Ramos (cell line): Measurements from ENCODE around the gene SMAD3.

Experiments
- in situ Hi-C: fragments of 300-500 bp; cut with MboI; formaldehyde crosslinking; loops from one replicate; pipeline ENCODE4 v1.14.3; 2022; ENCODE audit warnings: low sequenced_read_pairs; ENCODE audit not compliant: unreplicated experiment

SMAD3 gene

GRCh38 chr15:67172172-67172571 is 106.8 kb downstream of the SMAD3 start:
- in situ Hi-C loops = no loop called here

GRCh38 chr15:67173005-67173404 is 107.6 kb downstream of the SMAD3 start:
- in situ Hi-C loops = no loop called here

- in situ Hi-C loops = no loop called here
Measured at GRCh38 chr15:67173786-67174185, 108.4 kb downstream of the SMAD3 start.

- in situ Hi-C loops = no loop called here
Measured at GRCh38 chr15:67174446-67174845, 109.0 kb downstream of the SMAD3 start.

GRCh38 chr15:67174864-67175573 is 109.6 kb downstream of the SMAD3 start:
- in situ Hi-C loops = no loop called here

GRCh38 chr15:67175643-67176071 is 110.3 kb downstream of the SMAD3 start:
- in situ Hi-C loops = no loop called here

- in situ Hi-C loops = no loop called here
Measured at GRCh38 chr15:67176195-67176971, 111.0 kb downstream of the SMAD3 start.

GRCh38 chr15:67177752-67178151 is 112.3 kb downstream of the SMAD3 start:
- in situ Hi-C loops = no loop called here

- in situ Hi-C loops = no loop called here
Measured at GRCh38 chr15:67178569-67179210, 113.3 kb downstream of the SMAD3 start.

GRCh38 chr15:67179411-67179995 is 114.1 kb downstream of the SMAD3 start:
- in situ Hi-C loops = no loop called here

GRCh38 chr15:67180035-67180434 is 114.6 kb downstream of the SMAD3 start:
- in situ Hi-C loops = no loop called here

- in situ Hi-C loops = no loop called here
Measured at GRCh38 chr15:67180514-67181191, 115.3 kb downstream of the SMAD3 start.

GRCh38 chr15:67181221-67181639 is 115.8 kb downstream of the SMAD3 start:
- in situ Hi-C loops = no loop called here

GRCh38 chr15:67183443-67184169 is 118.2 kb downstream of the SMAD3 start:
- in situ Hi-C loops = no loop called here

- in situ Hi-C loops = no loop called here
Measured at GRCh38 chr15:67184208-67184925, 119.0 kb downstream of the SMAD3 start.

- in situ Hi-C loops = no loop called here
Measured at GRCh38 chr15:67185051-67185450, 119.6 kb downstream of the SMAD3 start.

GRCh38 chr15:67185621-67186225 is 120.3 kb downstream of the SMAD3 start:
- in situ Hi-C loops = no loop called here

- in situ Hi-C loops = no loop called here
Measured at GRCh38 chr15:67186226-67186649, 120.8 kb downstream of the SMAD3 start.
